ENCODE data around the gene LUZP1.
A peak's percentile ranks its signal among the peaks of the same experiment; 100 is the strongest.
"Not testable (repeated sequence)": the region's sequence is repeated elsewhere in the genome, so short reads cannot be mapped to it uniquely, and the experiment has no call there.

Gene LUZP1

GRCh38 chr1:23168445-23169194 is at the start of gene LUZP1:
TSS of gene LUZP1 (minus strand) at chr1:23168856.
- DNase-seq (ENCODE audit: low read depth in 2 of 3, low spot score in 2 of 3): peak; percentile 66 to 98 (median 94)

DNA sequence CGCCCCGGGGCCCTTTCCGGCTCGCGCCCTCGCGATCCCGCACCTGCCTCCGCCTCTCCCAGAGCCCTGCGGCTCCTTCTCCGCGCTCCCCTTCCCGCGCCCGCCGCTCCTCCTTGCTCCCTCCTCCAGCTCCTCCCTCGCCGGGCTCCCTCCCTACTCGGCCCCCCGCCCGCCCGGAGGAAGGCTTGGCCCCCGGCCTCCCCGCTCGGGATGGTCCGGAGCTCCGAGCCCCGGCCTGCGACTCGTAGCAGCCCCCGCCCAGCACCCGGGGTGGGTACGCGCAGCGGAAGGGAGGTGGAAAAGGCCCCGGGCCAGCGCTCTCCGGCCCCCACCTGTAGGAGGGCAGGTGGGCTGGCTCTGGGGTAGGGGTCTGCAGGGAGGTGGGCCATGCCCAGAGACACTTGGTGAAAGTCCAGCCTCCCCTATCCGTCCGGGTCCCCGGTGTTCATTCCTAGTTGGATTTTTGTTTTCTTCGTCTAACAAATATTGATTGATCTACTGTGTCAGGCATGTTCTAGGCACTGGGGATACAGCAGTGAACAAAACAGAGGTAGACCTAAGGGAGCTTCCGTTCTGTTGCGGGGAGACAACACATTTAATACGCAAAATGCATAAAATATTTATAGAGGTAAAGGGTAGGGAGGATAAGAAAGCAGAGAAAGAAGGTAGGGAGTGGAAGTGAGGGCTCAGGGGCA is 48.9 kb upstream of the LUZP1 start, which contains the start of gene HTR1D:
Gene HTR1D, minus strand, starts transcription at position 82 of the 695 bp plus-strand sequence. CDS start 23,283 bp downstream, outside the sequence.
- no peak for DNase-seq (ENCODE audit: low read depth in 2 of 3, low spot score in 2 of 3)

GRCh38 chr1:23216771-23217420 is 48.2 kb upstream of the LUZP1 start:
- DNase-seq (ENCODE audit: low read depth in 2 of 3, low spot score in 2 of 3): peak in 1 of 3 experiments; percentile 4

- no peak for DNase-seq (ENCODE audit: low read depth in 2 of 3, low spot score in 2 of 3)
These were observed 47.2 kb upstream of the LUZP1 start for GRCh38 chr1:23215751-23216449.

DNA sequence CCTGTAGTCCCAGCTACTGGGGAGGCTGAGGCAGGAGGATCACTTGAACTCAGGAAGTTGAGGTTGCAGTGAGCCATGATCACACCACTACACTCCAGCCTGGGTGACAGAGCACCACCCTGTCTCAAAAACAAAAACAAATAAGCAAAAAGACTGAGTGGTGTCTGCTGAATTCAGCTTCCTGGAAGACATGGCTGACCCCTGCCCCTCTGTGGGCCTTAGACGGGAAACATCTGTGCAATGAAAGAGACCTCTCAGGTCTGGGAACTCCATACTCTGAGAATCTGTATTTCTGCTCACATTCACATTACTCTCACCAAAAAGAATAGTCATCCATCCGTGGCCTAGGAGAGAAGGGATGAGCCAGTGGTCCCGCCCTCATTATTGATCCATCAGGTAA is 46.6 kb upstream of the LUZP1 start:
- DNase-seq (ENCODE audit: low read depth in 2 of 3, low spot score in 2 of 3): no peak

- DNase-seq (ENCODE audit: low read depth in 2 of 3, low spot score in 2 of 3): no peak
These were observed 46.0 kb upstream of the LUZP1 start for GRCh38 chr1:23214640-23215039.

- DNase-seq (ENCODE audit: low read depth in 2 of 3, low spot score in 2 of 3): no peak
These were observed 43.3 kb upstream of the LUZP1 start for GRCh38 chr1:23211955-23212354.

GRCh38 chr1:23210963-23211362 is 42.3 kb upstream of the LUZP1 start:
- DNase-seq (ENCODE audit: low read depth in 2 of 3, low spot score in 2 of 3): no peak

GRCh38 chr1:23210351-23210785 is 41.7 kb upstream of the LUZP1 start:
- DNase-seq (ENCODE audit: low read depth in 2 of 3, low spot score in 2 of 3): no peak

DNA sequence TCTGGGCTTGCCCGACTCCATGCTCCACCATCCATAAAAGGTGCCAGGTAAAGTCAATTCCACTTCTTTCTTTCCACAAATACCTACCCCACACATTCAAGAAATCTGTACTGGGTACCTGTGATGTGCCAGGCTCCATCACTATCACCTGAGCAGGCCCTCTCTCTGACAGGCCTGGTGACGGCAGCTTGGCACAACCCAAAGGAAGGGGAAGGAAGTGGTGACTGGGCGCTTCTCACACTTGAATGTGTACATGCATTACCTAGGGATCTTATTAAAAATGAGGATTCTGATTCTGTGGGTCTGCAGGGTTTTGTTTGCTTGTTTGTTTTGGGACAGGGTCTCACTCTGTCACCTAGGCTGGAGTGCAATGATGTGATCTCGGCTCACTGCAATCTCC is 41.1 kb upstream of the LUZP1 start:
- DNase-seq (ENCODE audit: low read depth in 2 of 3, low spot score in 2 of 3): no peak

GRCh38 chr1:23208527-23208926 is 39.9 kb upstream of the LUZP1 start:
- DNase-seq (ENCODE audit: low read depth in 2 of 3, low spot score in 2 of 3): no peak

DNA sequence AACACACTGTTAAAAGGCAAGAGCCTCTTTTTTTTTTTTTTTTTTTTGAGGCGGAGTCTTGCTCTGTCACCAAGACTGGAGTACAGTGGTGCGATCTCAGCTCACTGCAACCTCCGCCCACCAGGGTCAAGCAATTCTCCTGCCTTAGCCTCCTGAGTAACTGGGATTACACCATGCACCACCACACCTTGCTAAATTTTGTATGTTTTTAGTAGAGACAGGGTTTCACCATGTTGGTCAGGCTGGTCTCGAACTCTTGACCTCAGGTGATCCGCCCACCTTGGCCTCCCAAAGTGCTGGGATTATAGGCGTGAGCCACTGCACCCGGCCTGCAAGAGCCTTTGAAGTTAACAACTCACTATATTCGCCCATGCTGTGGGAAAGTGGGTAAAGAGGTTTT is 39.1 kb upstream of the LUZP1 start:
- DNase-seq (ENCODE audit: low read depth in 2 of 3, low spot score in 2 of 3): not testable (repeated sequence)

DNA sequence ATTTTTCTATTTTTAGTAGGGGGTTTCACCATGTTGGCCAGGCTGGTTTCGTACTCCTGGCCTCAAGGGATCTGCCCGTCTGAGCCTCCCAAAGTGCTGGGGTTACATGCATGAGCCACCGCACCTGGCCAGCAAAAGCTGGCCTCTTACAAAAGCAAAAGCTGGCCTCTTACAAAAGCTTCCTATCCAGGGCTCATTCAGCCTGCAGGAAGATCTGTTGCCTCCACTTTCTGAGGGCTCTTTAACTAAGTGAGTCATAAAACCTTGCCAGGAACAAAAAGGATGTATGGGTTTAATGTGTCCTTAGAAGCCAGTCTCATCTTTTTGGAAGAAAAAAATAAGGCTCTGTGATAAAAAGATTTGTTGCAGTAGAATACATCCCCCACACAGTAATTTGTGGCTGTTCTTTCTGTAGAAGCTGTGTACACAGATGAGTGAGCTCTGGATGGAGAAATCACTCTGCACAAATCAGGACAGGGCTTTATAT is 33.6 kb upstream of the LUZP1 start:
- DNase-seq (ENCODE audit: low read depth in 2 of 3, low spot score in 2 of 3): no peak

- DNase-seq (ENCODE audit: low read depth in 2 of 3, low spot score in 2 of 3): no peak
These were observed 32.2 kb upstream of the LUZP1 start for GRCh38 chr1:23200883-23201282.

DNA sequence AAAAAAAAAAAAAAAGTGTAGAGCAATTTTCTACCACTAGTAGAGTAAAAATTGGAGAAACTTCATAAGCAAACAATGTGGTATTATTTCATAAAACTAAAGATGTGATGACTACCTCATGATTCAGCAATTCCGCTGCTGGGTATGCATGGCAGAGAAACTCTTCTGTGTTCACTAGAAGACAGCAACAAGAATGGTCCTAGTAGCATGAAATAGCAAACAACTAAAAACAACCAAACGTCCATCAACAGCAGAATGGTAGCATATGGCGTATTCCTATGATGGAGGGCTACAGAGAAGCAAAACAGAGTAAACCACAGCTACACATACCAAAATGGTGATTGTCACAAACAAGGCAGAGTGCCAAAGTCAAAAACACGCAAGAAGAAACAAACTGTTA is 29.7 kb upstream of the LUZP1 start:
- no peak for DNase-seq (ENCODE audit: low read depth in 2 of 3, low spot score in 2 of 3)

- DNase-seq (ENCODE audit: low read depth in 2 of 3, low spot score in 2 of 3): no peak
These were observed 28.1 kb upstream of the LUZP1 start for GRCh38 chr1:23196627-23197328.

DNA sequence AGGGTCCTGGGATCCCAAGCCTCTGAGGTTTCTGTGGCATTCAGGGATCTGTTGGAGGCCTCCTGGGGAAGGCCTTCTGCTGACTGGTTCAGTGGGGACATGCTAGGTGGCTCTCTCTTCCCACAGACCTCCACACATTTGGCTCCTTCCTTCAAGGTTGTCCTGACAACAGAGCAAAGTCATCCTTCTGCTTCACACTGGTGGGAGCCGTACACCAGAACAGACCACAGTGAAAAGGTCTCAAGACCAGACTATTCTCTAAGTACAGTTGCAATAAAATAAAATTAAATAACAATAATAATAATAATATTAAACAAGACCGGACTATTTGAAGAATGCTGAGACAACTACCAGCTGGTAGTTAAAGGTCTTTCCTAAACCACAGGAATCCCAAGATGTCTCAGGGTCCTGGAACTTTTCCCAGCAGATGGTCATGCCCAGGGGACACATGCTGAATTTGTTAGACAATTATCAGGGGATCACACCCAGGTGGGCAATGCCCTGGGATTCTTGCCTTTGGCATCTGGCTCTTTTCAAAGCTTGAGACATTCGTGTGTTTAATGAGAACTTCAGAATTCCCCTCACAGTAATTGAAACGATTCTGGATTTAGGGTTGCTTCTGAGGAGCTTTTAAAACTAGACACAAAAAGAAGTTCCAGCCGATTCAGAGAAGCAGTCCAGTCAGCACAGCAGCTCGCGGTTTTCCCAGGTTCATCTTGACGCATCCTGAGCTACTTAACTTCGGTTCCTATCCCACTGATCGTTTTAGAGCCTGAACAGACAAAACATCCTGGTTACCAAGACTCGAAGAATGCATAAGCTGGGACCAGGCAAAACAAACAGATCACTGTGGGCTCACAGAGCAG is 25.7 kb upstream of the LUZP1 start:
- DNase-seq (ENCODE audit: low read depth in 2 of 3, low spot score in 2 of 3): no peak

- no peak for DNase-seq (ENCODE audit: low read depth in 2 of 3, low spot score in 2 of 3)
These were observed 24.9 kb upstream of the LUZP1 start for GRCh38 chr1:23193391-23194118.

DNA sequence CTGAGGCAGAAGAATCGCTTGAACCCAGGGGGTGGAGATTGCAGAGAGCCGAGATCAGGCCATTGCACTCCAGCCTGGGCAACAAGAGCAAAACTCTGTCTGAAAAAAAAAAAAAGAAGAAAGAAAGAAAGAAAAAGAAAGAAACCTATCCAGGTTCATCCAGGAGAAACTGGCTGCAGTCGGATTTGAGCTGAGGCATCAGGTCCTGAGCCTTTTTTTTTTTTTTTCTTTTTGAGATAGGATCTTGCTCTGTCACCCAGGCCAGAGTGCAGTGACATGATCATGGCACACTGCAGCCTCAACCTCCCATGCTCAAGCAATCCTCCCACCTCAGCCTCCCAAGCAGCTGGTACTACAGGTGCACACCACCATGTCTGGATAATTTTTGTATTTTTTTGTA is 22.5 kb upstream of the LUZP1 start:
- no peak for DNase-seq (ENCODE audit: low read depth in 2 of 3, low spot score in 2 of 3)
